ENCODE results near the gene SAMD15. TPM values are rescaled to one million over a fixed set of nuclear protein-coding genes. Genes with fewer than 3 reads are reported as not detected.
"Not testable (repeated sequence)": the region's sequence is repeated elsewhere in the genome, so short reads cannot be mapped to it uniquely, and the experiment has no call there.

The SAMD15 gene
- total RNA-seq, 2 donors from 2014 or later: 0.19 to 0.76 TPM

DNA sequence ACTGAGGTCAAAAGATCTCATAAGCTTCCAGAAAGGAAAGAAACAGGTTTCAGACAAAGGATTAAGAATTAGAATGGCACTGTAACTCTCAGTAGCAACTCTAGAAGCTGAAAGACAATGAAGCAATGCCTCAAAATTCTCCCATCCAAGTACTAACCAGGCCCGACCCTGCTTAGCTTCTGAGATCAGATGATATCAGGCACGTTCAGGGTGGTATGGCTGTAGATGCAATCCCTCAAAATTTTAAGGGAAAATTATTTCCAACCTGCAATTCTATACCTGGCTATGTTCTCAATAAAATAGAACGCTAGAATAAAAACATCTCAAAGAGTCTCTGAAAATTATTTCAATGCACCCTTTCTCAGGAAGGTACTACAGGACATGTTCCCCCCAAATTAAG is 26.6 kb downstream of the SAMD15 start:
- Mint-ChIP-seq H3K4me3 (no peak overlapping the region), H3K4me1 (ENCODE audit: low read depth) (peaks cover 17% of the 10 kb centered on the region), H3K27me3 (ENCODE audit: low read depth) (no peaks in the 10 kb centered on the region), H3K27ac (no peak overlapping the region), H3K36me3 (ENCODE audit: insufficient read depth in 2 of 2) (no peaks in the 10 kb centered on the region), H3K9me3 (no peaks in the 10 kb centered on the region)
- no peak for DNase-seq
- ATAC-seq (replicated peaks in 1 of 2): no peak

DNA sequence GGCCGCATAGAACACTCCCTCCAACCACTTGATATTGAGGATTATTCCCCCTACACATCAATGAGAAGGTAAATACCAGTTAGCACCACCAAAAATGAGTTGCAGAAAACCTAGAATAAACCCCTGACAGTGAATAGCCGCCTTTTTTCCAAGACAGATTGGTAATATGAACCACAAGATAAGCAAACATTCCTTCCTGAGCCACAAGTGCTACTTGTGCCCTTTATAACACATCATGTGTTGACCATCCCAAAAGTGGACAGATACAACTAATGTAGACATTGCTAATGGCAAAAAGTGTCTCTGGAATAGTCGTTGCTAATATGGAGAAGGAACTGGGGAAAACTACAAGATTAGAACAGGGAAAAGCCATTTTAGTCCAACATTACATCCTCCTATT is 28.9 kb downstream of the SAMD15 start:
- H3K27me3 Mint-ChIP-seq (ENCODE audit: low read depth): no peaks in the 10 kb centered on the region
- ATAC-seq (replicated peaks in 1 of 2) (no peak), DNase-seq (no peak)
- no peak overlapping the region for H3K4me3 Mint-ChIP-seq
- H3K36me3 Mint-ChIP-seq (ENCODE audit: insufficient read depth in 2 of 2): no peaks in the 10 kb centered on the region
- peaks cover 17% of the 10 kb centered on the region for H3K4me1 Mint-ChIP-seq (ENCODE audit: low read depth)
- no peak overlapping the region for H3K27ac Mint-ChIP-seq
- H3K9me3 Mint-ChIP-seq: no peaks in the 10 kb centered on the region

- no peaks in the 10 kb centered on the region for H3K9me3 Mint-ChIP-seq
- no peak overlapping the region for H3K27ac Mint-ChIP-seq
- no peaks in the 10 kb centered on the region for H3K27me3 Mint-ChIP-seq (ENCODE audit: low read depth)
- no peak overlapping the region for H3K4me3 Mint-ChIP-seq
- ATAC-seq (replicated peaks in 1 of 2): peak; percentile 17 to 31
- H3K4me1 Mint-ChIP-seq (ENCODE audit: low read depth): peaks cover 17% of the 10 kb centered on the region
- H3K36me3 Mint-ChIP-seq (ENCODE audit: insufficient read depth in 2 of 2): no peaks in the 10 kb centered on the region
- no peak for DNase-seq
Measured at GRCh38 chr14:77406718-77407117, 29.5 kb downstream of the SAMD15 start.

GRCh38 chr14:77407158-77407557 is 30.0 kb downstream of the SAMD15 start:
- Mint-ChIP-seq H3K9me3 (no peaks in the 10 kb centered on the region), H3K4me3 (no peak overlapping the region), H3K36me3 (ENCODE audit: insufficient read depth in 2 of 2) (no peaks in the 10 kb centered on the region), H3K27me3 (ENCODE audit: low read depth) (no peaks in the 10 kb centered on the region), H3K27ac (peak overlapping the region; percentile 22), H3K4me1 (ENCODE audit: low read depth) (peaks cover 17% of the 10 kb centered on the region)
- DNase-seq (no peak), ATAC-seq (replicated peaks in 1 of 2) (no peak)

DNA sequence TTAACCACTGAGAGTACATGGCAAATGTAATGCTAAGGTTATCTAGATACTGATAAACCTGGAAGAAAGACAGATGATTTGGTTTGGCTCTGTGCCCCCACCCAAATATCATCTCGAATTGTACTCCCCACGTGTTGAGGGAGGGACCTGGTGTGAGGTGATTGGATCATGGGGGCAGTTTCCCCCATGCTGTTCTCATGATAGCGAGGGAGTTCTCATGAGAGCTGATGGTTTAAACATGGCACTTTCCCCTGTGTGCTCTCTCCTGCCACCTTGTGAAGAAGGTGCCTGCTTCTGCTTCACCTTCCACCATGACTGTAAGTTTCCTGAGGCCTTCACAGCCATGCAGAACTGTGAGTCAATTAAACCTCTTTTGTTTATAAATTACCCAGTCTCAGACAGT is 32.0 kb downstream of the SAMD15 start:
- ATAC-seq (replicated peaks in 1 of 2): no peak
- Mint-ChIP-seq H3K36me3 (ENCODE audit: insufficient read depth in 2 of 2) (peaks cover 0 to 1% of the 10 kb centered on the region in 2 donors), H3K27ac (no peak overlapping the region), H3K4me3 (no peak overlapping the region), H3K27me3 (ENCODE audit: low read depth) (no peaks in the 10 kb centered on the region), H3K9me3 (no peaks in the 10 kb centered on the region), H3K4me1 (ENCODE audit: low read depth) (peaks cover 17% of the 10 kb centered on the region)
- DNase-seq: no peak

GRCh38 chr14:77415403-77416030 is 38.3 kb downstream of the SAMD15 start:
- H3K4me1 Mint-ChIP-seq (ENCODE audit: low read depth); H3K9me3 Mint-ChIP-seq; ATAC-seq (replicated peaks in 1 of 2); DNase-seq; H3K27ac Mint-ChIP-seq; H3K27me3 Mint-ChIP-seq (ENCODE audit: low read depth); H3K4me3 Mint-ChIP-seq: not testable (repeated sequence)
- peaks cover 7 to 10% of the 10 kb centered on the region in 2 donors for H3K36me3 Mint-ChIP-seq (ENCODE audit: insufficient read depth in 2 of 2)

GRCh38 chr14:77416098-77416497 is 38.9 kb downstream of the SAMD15 start:
- not testable (repeated sequence) for H3K27ac Mint-ChIP-seq; H3K4me1 Mint-ChIP-seq (ENCODE audit: low read depth); H3K27me3 Mint-ChIP-seq (ENCODE audit: low read depth); DNase-seq; ATAC-seq (replicated peaks in 1 of 2); H3K9me3 Mint-ChIP-seq; H3K4me3 Mint-ChIP-seq
- peaks cover 7 to 10% of the 10 kb centered on the region in 2 donors for H3K36me3 Mint-ChIP-seq (ENCODE audit: insufficient read depth in 2 of 2)

GRCh38 chr14:77416836-77417235 is 39.7 kb downstream of the SAMD15 start:
- DNase-seq (no peak), ATAC-seq (replicated peaks in 1 of 2) (no peak)
- no peak overlapping the region for H3K27ac Mint-ChIP-seq
- H3K4me3 Mint-ChIP-seq: no peak overlapping the region
- no peaks in the 10 kb centered on the region for H3K27me3 Mint-ChIP-seq (ENCODE audit: low read depth)
- no peaks in the 10 kb centered on the region for H3K4me1 Mint-ChIP-seq (ENCODE audit: low read depth)
- H3K36me3 Mint-ChIP-seq (ENCODE audit: insufficient read depth in 2 of 2): peaks cover 9 to 13% of the 10 kb centered on the region in 2 donors
- peaks cover 8 to 11% of the 10 kb centered on the region in 2 donors for H3K9me3 Mint-ChIP-seq

- ATAC-seq (replicated peaks in 1 of 2): no peak
- Mint-ChIP-seq H3K9me3 (peaks cover 8 to 11% of the 10 kb centered on the region in 2 donors), H3K27me3 (ENCODE audit: low read depth) (no peaks in the 10 kb centered on the region)
Measured at GRCh38 chr14:77421201-77421600, 44.0 kb downstream of the SAMD15 start.

GRCh38 chr14:77423423-77423822 is 46.2 kb downstream of the SAMD15 start, which contains the start of gene NOXRED1:
NOXRED1 (minus strand) TSS chr14:77423523; CDS start chr14:77422889, 634 bp downstream.
- DNase-seq (no peak), ATAC-seq (replicated peaks in 1 of 2) (no peak)
- Mint-ChIP-seq H3K27ac (no peak within 1 kb of the TSS), H3K4me1 (ENCODE audit: low read depth) (no peaks in the 10 kb centered on the region), H3K27me3 (ENCODE audit: low read depth) (no peaks in the 10 kb centered on the region), H3K4me3 (no peak within 1 kb of the TSS), H3K36me3 (ENCODE audit: insufficient read depth in 2 of 2) (peaks cover 21 to 38% of the 10 kb centered on the region in 2 donors), H3K9me3 (peaks cover 5 to 8% of the 10 kb centered on the region in 2 donors)

More at GRCh38 chr14:77421201-77421600, 44.0 kb downstream of the SAMD15 start:
- Mint-ChIP-seq H3K4me3 (no peak overlapping the region), H3K36me3 (ENCODE audit: insufficient read depth in 2 of 2) (peaks cover 17 to 28% of the 10 kb centered on the region in 2 donors), H3K4me1 (ENCODE audit: low read depth) (no peaks in the 10 kb centered on the region), H3K27ac (no peak overlapping the region)
- DNase-seq: no peak

DNA sequence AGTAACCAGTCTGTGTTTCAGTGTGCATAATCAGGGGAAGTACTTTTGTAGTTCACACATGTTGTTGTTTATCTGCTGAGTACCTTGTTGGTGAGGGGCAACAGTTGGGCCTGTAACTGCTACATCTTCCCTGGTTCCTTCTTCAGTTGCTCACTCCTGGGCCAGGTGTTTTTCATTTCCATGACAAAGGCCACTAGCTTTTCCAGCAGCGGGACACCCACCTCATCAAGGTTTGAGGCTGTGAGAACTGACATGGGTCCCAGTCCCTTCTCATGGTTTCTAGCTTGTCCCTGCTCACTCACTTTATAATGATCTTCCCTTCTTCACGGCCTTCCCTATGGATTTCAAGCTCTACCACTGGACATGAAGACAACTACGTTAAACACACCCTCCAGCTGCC is 47.7 kb downstream of the SAMD15 start:
- DNase-seq (no peak), ATAC-seq (replicated peaks in 1 of 2) (no peak)
- Mint-ChIP-seq H3K4me1 (ENCODE audit: low read depth) (no peaks in the 10 kb centered on the region), H3K36me3 (ENCODE audit: insufficient read depth in 2 of 2) (peaks cover 18 to 34% of the 10 kb centered on the region in 2 donors), H3K9me3 (peaks cover 2 to 5% of the 10 kb centered on the region in 2 donors), H3K4me3 (no peak overlapping the region), H3K27ac (no peak overlapping the region), H3K27me3 (ENCODE audit: low read depth) (no peaks in the 10 kb centered on the region)

DNA sequence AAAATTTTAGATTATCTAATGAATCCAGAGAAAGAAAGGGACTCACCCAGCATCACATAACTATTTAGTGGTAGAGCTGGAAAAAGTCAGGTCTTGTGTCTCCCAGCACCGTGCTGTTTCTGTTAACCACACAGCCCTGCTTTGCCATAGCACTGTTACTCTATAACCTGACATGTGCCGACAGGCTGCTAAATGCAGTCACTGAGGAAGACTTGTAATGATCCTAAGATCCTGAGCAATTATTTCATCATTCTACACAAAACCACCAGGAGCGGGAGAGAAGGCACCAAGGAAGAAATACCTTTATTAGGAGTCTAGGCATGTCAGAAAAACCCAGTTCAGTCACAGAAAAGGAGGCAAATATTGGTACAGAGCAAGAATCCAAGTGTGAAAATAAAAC is 49.2 kb downstream of the SAMD15 start:
- H3K4me1 Mint-ChIP-seq (ENCODE audit: low read depth): no peaks in the 10 kb centered on the region
- no peak for DNase-seq

GRCh38 chr14:77436042-77436441 is 58.9 kb downstream of the SAMD15 start:
- H3K4me3 Mint-ChIP-seq: no peak overlapping the region
- ATAC-seq (replicated peaks in 1 of 2): no peak

More for the DNA sequence above, 49.2 kb downstream of the SAMD15 start:
- Mint-ChIP-seq H3K27me3 (ENCODE audit: low read depth) (no peaks in the 10 kb centered on the region), H3K4me3 (no peak overlapping the region), H3K9me3 (peaks cover 0 to 2% of the 10 kb centered on the region in 2 donors), H3K36me3 (ENCODE audit: insufficient read depth in 2 of 2) (peaks cover 15 to 34% of the 10 kb centered on the region in 2 donors), H3K27ac (no peak overlapping the region)
- ATAC-seq (replicated peaks in 1 of 2): no peak

DNA sequence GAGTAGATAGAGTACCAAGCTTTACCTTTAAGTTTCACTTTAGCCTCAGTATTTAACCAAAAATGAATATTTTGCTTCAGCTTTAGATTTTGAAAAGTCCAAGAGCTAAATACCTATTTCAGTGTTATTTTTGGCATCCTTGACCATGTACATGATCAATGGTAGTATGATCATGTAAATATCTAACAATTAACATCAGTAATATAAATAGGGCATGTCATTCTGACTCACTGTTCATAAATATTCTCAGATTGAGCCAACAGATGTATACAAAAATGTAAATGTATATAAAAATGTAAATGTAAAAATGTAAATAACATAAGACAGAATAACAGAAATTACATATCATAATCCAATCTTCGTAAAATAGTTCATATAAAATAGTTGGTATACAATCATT is 61.4 kb downstream of the SAMD15 start:
- Mint-ChIP-seq H3K4me1 (ENCODE audit: low read depth) (no peaks in the 10 kb centered on the region), H3K4me3 (no peak overlapping the region), H3K36me3 (ENCODE audit: insufficient read depth in 2 of 2) (peaks cover 5 to 13% of the 10 kb centered on the region in 2 donors), H3K9me3 (no peaks in the 10 kb centered on the region), H3K27ac (no peak overlapping the region), H3K27me3 (ENCODE audit: low read depth) (no peaks in the 10 kb centered on the region)
- ATAC-seq (replicated peaks in 1 of 2) (no peak), DNase-seq (no peak)

More at GRCh38 chr14:77436042-77436441, 58.9 kb downstream of the SAMD15 start:
- Mint-ChIP-seq H3K9me3 (no peaks in the 10 kb centered on the region), H3K4me1 (ENCODE audit: low read depth) (no peaks in the 10 kb centered on the region), H3K36me3 (ENCODE audit: insufficient read depth in 2 of 2) (peaks cover 3 to 10% of the 10 kb centered on the region in 2 donors), H3K27ac (no peak overlapping the region), H3K27me3 (ENCODE audit: low read depth) (no peaks in the 10 kb centered on the region)
- no peak for DNase-seq
